AG09309 (cell line): ENCODE data around the gene DDHD1.

Experiments used
- DNase-seq: peaks from one replicate; pipeline ENCODE4 v3.0.0-alpha.2; 2010; ENCODE audit warnings: low read depth
- H3K4me3 ChIP-seq: 2 replicates; pipeline ENCODE4 v1.5.1; 2011; ENCODE audit warnings: mild to moderate bottlenecking, low read depth, low read length, moderate library complexity; ENCODE audit not compliant: control insufficient read depth
- CTCF ChIP-seq: IDR thresholded peaks from 2 replicates; pipeline ENCODE4 v1.5.1; 2011; ENCODE audit warnings: mild to moderate bottlenecking, low read depth, low read length, inconsistent platforms; ENCODE audit not compliant: insufficient read depth, control insufficient read depth; ENCODE audit errors: missing control alignments

Gene DDHD1

GRCh38 chr14:53062856-53063255 is 90.3 kb downstream of the DDHD1 start:
- H3K4me3 ChIP-seq, result no peak overlapping the region
- TF ChIP-seq CTCF, result no peak
- DNase-seq, result no peak

GRCh38 chr14:53060046-53060445 is 93.1 kb downstream of the DDHD1 start:
- TF ChIP-seq CTCF, result no peak
- DNase-seq, result no peak
- H3K4me3 ChIP-seq, result no peak overlapping the region

- DNase-seq, result no peak
- peak; percentile 66 for TF ChIP-seq CTCF
Measured at GRCh38 chr14:53055003-53055402, 98.1 kb downstream of the DDHD1 start.

GRCh38 chr14:53054457-53054856 is 98.7 kb downstream of the DDHD1 start:
- H3K4me3 ChIP-seq, result no peak overlapping the region
- no peak for TF ChIP-seq CTCF
- no peak for DNase-seq

More at GRCh38 chr14:53055003-53055402, 98.1 kb downstream of the DDHD1 start:
- H3K4me3 ChIP-seq, result no peak overlapping the region

GRCh38 chr14:53048631-53049030 is 104.5 kb downstream of the DDHD1 start:
- no peak for TF ChIP-seq CTCF
- DNase-seq, result no peak

GRCh38 chr14:53047307-53048069 is 105.6 kb downstream of the DDHD1 start:
- no peak for TF ChIP-seq CTCF
- no peak overlapping the region for H3K4me3 ChIP-seq
- no peak for DNase-seq

More at GRCh38 chr14:53048631-53049030, 104.5 kb downstream of the DDHD1 start:
- H3K4me3 ChIP-seq, result no peak overlapping the region
